ENCODE data around the gene PHACTR1.

GRCh38 chr6:12804952-12805645 is 88.5 kb downstream of the PHACTR1 start:
- TF ChIP-seq TAF1 (IDR thresholded peaks at IDR 0.05; ENCODE audit: low read depth), result no peak
- TF ChIP-seq YY1 (IDR thresholded peaks at IDR 0.05; ENCODE audit: low read depth), result no peak
- TF ChIP-seq CEBPB (IDR thresholded peaks at IDR 0.05), result no peak
- TF ChIP-seq MAX (IDR thresholded peaks at IDR 0.05), result no peak
- TF ChIP-seq REST (IDR thresholded peaks at IDR 0.05; ENCODE audit: low read depth), result no peak
- no peak for TF ChIP-seq EP300 (IDR thresholded peaks at IDR 0.05; ENCODE audit: borderline replicate concordance)
- no peak for TF ChIP-seq TEAD4 (IDR thresholded peaks at IDR 0.05)
- no peak for TF ChIP-seq CREB1 (IDR thresholded peaks at IDR 0.05; ENCODE audit: low read depth)
- no peak for TF ChIP-seq RAD21 (IDR thresholded peaks at IDR 0.05; ENCODE audit: low read depth)

Data from Ishikawa (cell line).